Endothelial cell of umbilical vein (primary cell): ENCODE data around the gene JAG2. TPM values are rescaled to one million over a fixed set of nuclear protein-coding genes. Genes with fewer than 3 reads are reported as not detected.

Experiments
- BruUV-seq: library from RNA; stranded (reverse); fragments of 400-500 nt; replicated peaks from 2 replicates; lab custom pipeline; 2021; lab: Mats Ljungman, UMichigan
- CTCF ChIA-PET: fragments of 300-600, 350-600 bp; sonication (Branson Sonifier 250); formaldehyde crosslinking; loops from one replicate; lab custom pipeline; 2021; ENCODE audit warnings: antibody characterized with exemption, inconsistent platforms; lab: Charles Lee
- POLR2A ChIA-PET: fragments of 300-600, 350-600 bp; sonication (Branson Sonifier 250); formaldehyde crosslinking; loops from one replicate; lab custom pipeline; 2021; ENCODE audit warnings: antibody characterized with exemption, inconsistent platforms; lab: Charles Lee
- DNase-seq: peaks from one replicate; pipeline ENCODE4 v3.0.0-alpha.2; 2011; ENCODE audit warnings: low read depth, low spot score
- FAIRE-seq: peaks from 2 replicates; lab custom pipeline; 2011; peaks lifted over from hg19 to GRCh38; lab: Jason Lieb, UNC
- H2AFZ ChIP-seq: 2 replicates; pipeline ENCODE4 v1.6.0; 2012; ENCODE audit warnings: low read depth, low read length, control low read depth, inconsistent platforms
- H3K27ac ChIP-seq: 2 replicates; pipeline ENCODE4 v1.5.1; 2011; ENCODE audit warnings: low read depth, mild to moderate bottlenecking, control low read depth, low read length, moderate library complexity; ENCODE audit not compliant: insufficient read depth
- H3K27me3 ChIP-seq, 2 experiments: 2 replicates each; pipeline versions ENCODE4 v1.6.0 to v1.6.1; 2011; ENCODE audit warnings: low read length in 2 of 2, mixed read lengths in 1 of 2; ENCODE audit not compliant: control insufficient read depth in 2 of 2, insufficient read depth in 2 of 2
- H3K36me3 ChIP-seq, 2 experiments: 2 replicates in 1 of 2; 3 replicates in 1 of 2; pipeline ENCODE4 v1.5.1; 2011; ENCODE audit warnings: low read length in 2 of 2, mild to moderate bottlenecking in 1 of 2, moderate library complexity in 1 of 2; ENCODE audit not compliant: control insufficient read depth in 2 of 2, insufficient read depth in 2 of 2; ENCODE audit errors: extremely low read depth in 1 of 2
- H3K4me1 ChIP-seq: 3 replicates; pipeline ENCODE4 v1.5.1; 2011; ENCODE audit warnings: mild to moderate bottlenecking, low read length; ENCODE audit not compliant: control insufficient read depth, insufficient read depth; ENCODE audit errors: extremely low read depth
- H3K4me2 ChIP-seq: 2 replicates; pipeline ENCODE4 v1.6.1; 2011; ENCODE audit warnings: low read length, control low read depth, mixed read lengths; ENCODE audit not compliant: insufficient read depth
- H3K4me3 ChIP-seq, 3 experiments: fragments of 200-600 bp in 1 of 3; sonication (generic), shearing (Covaris generic) in 1 of 3; replicated peaks in 1 of 3; 2 replicates each; pipeline ENCODE4 v1.5.1; 2011 to 2016; ENCODE audit warnings: control low read depth in 3 of 3, low read length in 3 of 3, mild to moderate bottlenecking in 2 of 3, inconsistent platforms in 1 of 3, low read depth in 1 of 3, moderate library complexity in 1 of 3; ENCODE audit not compliant: insufficient read depth in 1 of 3
- H3K79me2 ChIP-seq: 2 replicates; pipeline ENCODE4 v1.6.0; 2012; ENCODE audit warnings: low read length, inconsistent platforms; ENCODE audit not compliant: control insufficient read depth, insufficient read depth
- H3K9ac ChIP-seq: replicated peaks from 2 replicates; pipeline ENCODE3; 2011; ENCODE audit warnings: low read length, control low read depth; ENCODE audit not compliant: insufficient read depth; ENCODE audit errors: extremely low read depth
- H3K9me1 ChIP-seq: replicated peaks from 3 replicates; pipeline ENCODE4 v1.6.0; 2011; ENCODE audit warnings: mild to moderate bottlenecking, low read length; ENCODE audit not compliant: control insufficient read depth, insufficient read depth; ENCODE audit errors: extremely low read depth
- H3K9me3 ChIP-seq: replicated peaks from 2 replicates; pipeline ENCODE4 v1.5.1; 2012; ENCODE audit warnings: low read length, inconsistent platforms; ENCODE audit not compliant: control insufficient read depth, insufficient read depth
- H4K20me1 ChIP-seq: replicated peaks from 2 replicates; pipeline ENCODE3; 2011; ENCODE audit warnings: mild to moderate bottlenecking, low read length; ENCODE audit not compliant: control insufficient read depth, insufficient read depth; ENCODE audit errors: extremely low read depth
- EZH2 ChIP-seq: IDR thresholded peaks from 2 replicates; pipeline ENCODE4 v1.6.1; 2012; ENCODE audit warnings: borderline replicate concordance, low read depth, mild to moderate bottlenecking, moderate library complexity, low read length, inconsistent platforms; ENCODE audit not compliant: severe bottlenecking
- FOS ChIP-seq: IDR thresholded peaks from 2 replicates; pipeline ENCODE4 v1.6.1; 2011; ENCODE audit warnings: mild to moderate bottlenecking, low read length, moderate library complexity, borderline replicate concordance; ENCODE audit not compliant: insufficient read depth
- GATA2 ChIP-seq: IDR thresholded peaks from 2 replicates; pipeline ENCODE4 v1.7.0; 2011; ENCODE audit warnings: low read depth, mild to moderate bottlenecking, moderate library complexity, mixed read lengths, low read length; ENCODE audit not compliant: insufficient read length, insufficient read depth
- JUN ChIP-seq: IDR thresholded peaks from 2 replicates; pipeline ENCODE4 v1.6.1; 2011; ENCODE audit warnings: borderline replicate concordance, low read depth; ENCODE audit not compliant: insufficient read length, insufficient read depth
- MYC ChIP-seq: IDR thresholded peaks from one replicate; pipeline ENCODE4 v1.6.1; 2011; ENCODE audit warnings: mild to moderate bottlenecking, low read depth, low read length
- POLR2A ChIP-seq: IDR thresholded peaks from 2 replicates; pipeline ENCODE4 v1.6.1; 2012; ENCODE audit warnings: low read depth, mild to moderate bottlenecking, control low read depth, low read length
- POLR2AphosphoS5 ChIP-seq: IDR thresholded peaks from 2 replicates; pipeline ENCODE4 v1.6.1; 2012; ENCODE audit warnings: low read depth, mild to moderate bottlenecking, control low read depth, low read length, moderate library complexity; ENCODE audit not compliant: insufficient read depth
- dilution Hi-C: fragments of 300-500 bp; cut with MboI; formaldehyde crosslinking; loops from one replicate; pipeline ENCODE4 v1.15.0; 2019; ENCODE audit warnings: low sequenced_read_pairs; ENCODE audit not compliant: extremely low pct_ligation_motif_present
- intact Hi-C: fragments of 100-400 bp; cut with micrococcal nuclease; formaldehyde crosslinking; loops from one replicate; pipeline ENCODE4 v1.10.0; 2022
- polyA plus RNA-seq, 4 experiments: library from polyadenylated mRNA; depleted of rRNA in 3 of 4; stranded (reverse) in 3 of 4; unstranded in 1 of 4; fragments of >200 nt; gene quantifications; 2 replicates each; pipeline versions ENCODE4 v1.2.1 to v1.2.3, GENCODE V29; 2011 to 2012; ENCODE audit warnings: missing spikeins in 1 of 4
- total RNA-seq: library from RNA; stranded (reverse); gene quantifications from 2 replicates; pipeline ENCODE4 v1.2.3, GENCODE V29; 2021
- TF ChIP-seq, protein P1 (sequence below): IDR thresholded peaks from 2 replicates; pipeline ENCODE4 v1.6.1; 2011; ENCODE audit not compliant: insufficient read depth, insufficient read length
- TF ChIP-seq, protein P2 (sequence below), 2 donors: IDR thresholded peaks; 1 replicate in 1 of 2; 2 replicates in 1 of 2; pipeline ENCODE4 v1.5.1; 2011; ENCODE audit warnings: low read length in 2 of 2, mild to moderate bottlenecking in 2 of 2, moderate library complexity in 2 of 2, control low read depth in 1 of 2, inconsistent platforms in 1 of 2, low read depth in 1 of 2; ENCODE audit not compliant: insufficient read depth in 1 of 2; ENCODE audit errors: extremely low read depth in 1 of 2

JAG2 gene
- total and polyA plus RNA-seq, 2 donors (not counting 3 experiments of a cell fraction or from before 2014, with no cell fraction given), result 105 to 128 TPM

GRCh38 chr14:105168093-105168420 is 519 bp downstream of the JAG2 start:
- Histone ChIP-seq H3K27me3 (no peaks in the 10 kb centered on the region), H3K4me1 (peaks cover 35% of the 10 kb centered on the region), H3K27ac (no peak overlapping the region), H4K20me1 (no peaks in the 10 kb centered on the region), H2AFZ (no peak overlapping the region), H3K4me3 (peak overlapping the region in 2 of 3 experiments; percentile 60 to 71), H3K79me2 (peaks cover 47% of the 10 kb centered on the region), H3K36me3 (peaks cover 0 to 3% of the 10 kb centered on the region in 2 experiments), H3K9me3 (no peaks in the 10 kb centered on the region), H3K9ac (peak overlapping the region; percentile 41), H3K4me2 (peak overlapping the region; percentile 31), H3K9me1 (no peaks in the 10 kb centered on the region)
- ChIA-PET POLR2A (interaction anchor here (0.9 kb wide), 1 partner anchor 31 kb away, joined by 3 read pairs; no protein-coding TSS in a partner anchor), CTCF (interaction anchor here (0.7 to 6.4 kb wide), 14 partner anchors 8 to 183 kb away, joined by 3 to 94 read pairs (median 6); partner anchors contain the start of genes BTBD6, NUDT14 and PACS2)
- intact Hi-C loops, result loop anchor here (5.0 to 10.0 kb wide), 2 partner anchors 77 to 196 kb away; partner anchors contain the start of gene BTBD6
- dilution Hi-C loops, result no loop called here
- BruUV-seq, result no TSS peak
- TF ChIP-seq EZH2 (no peak), FOS (no peak), JUN (no peak), POLR2AphosphoS5 (no peak), MYC (no peak), POLR2A (no peak), GATA2 (no peak)
- TF ChIP-seq, protein P1, sequence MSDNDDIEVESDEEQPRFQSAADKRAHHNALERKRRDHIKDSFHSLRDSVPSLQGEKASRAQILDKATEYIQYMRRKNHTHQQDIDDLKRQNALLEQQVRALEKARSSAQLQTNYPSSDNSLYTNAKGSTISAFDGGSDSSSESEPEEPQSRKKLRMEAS, result no peak
- TF ChIP-seq, protein P2, sequence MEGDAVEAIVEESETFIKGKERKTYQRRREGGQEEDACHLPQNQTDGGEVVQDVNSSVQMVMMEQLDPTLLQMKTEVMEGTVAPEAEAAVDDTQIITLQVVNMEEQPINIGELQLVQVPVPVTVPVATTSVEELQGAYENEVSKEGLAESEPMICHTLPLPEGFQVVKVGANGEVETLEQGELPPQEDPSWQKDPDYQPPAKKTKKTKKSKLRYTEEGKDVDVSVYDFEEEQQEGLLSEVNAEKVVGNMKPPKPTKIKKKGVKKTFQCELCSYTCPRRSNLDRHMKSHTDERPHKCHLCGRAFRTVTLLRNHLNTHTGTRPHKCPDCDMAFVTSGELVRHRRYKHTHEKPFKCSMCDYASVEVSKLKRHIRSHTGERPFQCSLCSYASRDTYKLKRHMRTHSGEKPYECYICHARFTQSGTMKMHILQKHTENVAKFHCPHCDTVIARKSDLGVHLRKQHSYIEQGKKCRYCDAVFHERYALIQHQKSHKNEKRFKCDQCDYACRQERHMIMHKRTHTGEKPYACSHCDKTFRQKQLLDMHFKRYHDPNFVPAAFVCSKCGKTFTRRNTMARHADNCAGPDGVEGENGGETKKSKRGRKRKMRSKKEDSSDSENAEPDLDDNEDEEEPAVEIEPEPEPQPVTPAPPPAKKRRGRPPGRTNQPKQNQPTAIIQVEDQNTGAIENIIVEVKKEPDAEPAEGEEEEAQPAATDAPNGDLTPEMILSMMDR (IDR thresholded peaks at IDR 0.05; ENCODE audit: extremely low read depth in 1 of 2, insufficient read depth in 1 of 2, low read depth in 1 of 2, low read length in 2 of 2), result no peak
- FAIRE-seq (no peak), DNase-seq (no peak)
